HG03460 (cell line): ENCODE data around the gene KRT25.

Experiments used
- ATAC-seq: cut with Tn5 transposase; IDR thresholded peaks from one replicate; pipeline ENCODE4 v1.9.1; 2021; ENCODE audit not compliant: unreplicated experiment

KRT25 gene, protein sequence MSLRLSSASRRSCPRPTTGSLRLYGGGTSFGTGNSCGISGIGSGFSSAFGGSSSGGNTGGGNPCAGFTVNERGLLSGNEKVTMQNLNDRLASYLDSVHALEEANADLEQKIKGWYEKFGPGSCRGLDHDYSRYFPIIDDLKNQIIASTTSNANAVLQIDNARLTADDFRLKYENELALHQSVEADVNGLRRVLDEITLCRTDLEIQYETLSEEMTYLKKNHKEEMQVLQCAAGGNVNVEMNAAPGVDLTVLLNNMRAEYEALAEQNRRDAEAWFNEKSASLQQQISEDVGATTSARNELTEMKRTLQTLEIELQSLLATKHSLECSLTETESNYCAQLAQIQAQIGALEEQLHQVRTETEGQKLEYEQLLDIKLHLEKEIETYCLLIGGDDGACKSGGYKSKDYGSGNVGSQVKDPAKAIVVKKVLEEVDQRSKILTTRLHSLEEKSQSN

DNA sequence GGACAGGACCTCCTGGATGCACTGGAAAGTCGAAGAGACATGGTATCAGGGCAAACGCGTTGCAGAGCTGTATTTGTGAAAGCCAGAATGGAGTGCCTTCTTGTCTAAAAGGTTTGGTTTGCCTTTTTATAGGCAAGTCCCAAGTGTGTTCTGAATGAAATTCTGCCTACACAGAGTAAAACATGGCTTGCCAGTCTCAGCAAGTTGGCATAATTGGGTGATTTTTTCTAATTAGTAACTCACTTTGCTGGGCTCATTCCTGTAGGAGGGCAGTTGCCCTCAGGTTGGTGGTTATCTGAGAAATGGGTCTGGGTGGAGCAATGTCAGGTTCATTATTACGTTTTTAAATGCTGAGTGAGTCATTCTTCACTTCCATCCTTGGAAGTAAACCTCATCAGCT, at the start of gene KRT25:
TSS of gene KRT25 (minus strand) at position 101 of the 400 bp plus-strand sequence. CDS start at position 41, 60 bp downstream.
- ATAC-seq = no peak

GRCh38 chr17:40803617-40804082, 48.5 kb upstream of the KRT25 start:
- no peak for ATAC-seq

- no peak for ATAC-seq
Measured at GRCh38 chr17:40801157-40801556, 46.0 kb upstream of the KRT25 start.

DNA sequence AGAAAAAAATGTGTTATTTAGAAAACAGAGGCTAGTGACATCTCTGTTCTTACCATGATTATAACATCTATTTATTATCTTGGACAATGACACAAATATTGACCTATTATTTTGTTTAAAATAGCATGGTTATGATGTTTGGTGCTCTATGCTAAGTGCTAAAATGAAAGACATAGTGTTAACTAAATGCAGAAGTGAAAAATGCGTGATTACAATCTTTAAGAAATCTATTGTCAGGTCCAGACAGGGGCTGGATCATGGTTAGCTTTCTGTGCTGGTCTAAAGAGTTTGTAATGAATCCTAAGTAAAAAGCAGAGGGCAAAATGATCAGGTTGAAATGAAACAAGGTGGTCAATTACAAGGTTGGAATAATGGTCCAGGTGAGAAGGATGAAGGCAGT, 45.2 kb upstream of the KRT25 start:
- ATAC-seq = no peak

DNA sequence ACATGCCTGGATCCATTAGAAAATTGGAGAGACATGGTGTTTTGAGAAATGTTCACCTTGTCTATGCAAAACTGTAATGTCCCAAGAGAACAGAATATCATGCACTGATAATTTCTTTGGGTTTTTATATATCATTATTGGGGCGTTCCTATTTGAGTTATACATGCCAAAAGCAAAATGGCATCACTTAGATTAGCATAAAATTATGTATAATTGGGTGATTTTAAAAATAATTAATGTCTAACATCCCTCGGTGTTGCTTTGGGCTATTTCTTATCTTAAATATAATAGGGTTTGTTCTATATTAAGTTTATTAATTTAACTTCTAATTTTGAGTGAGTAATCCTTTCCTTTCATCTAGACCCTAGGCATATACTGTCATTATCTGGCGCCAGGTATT, 44.7 kb upstream of the KRT25 start, which contains the start of gene KRT28:
TSS of gene KRT28 (minus strand) at position 101 of the 400 bp plus-strand sequence. CDS start at position 35, 66 bp downstream.
- ATAC-seq = no peak

GRCh38 chr17:40796846-40797245, 41.7 kb upstream of the KRT25 start:
- no peak for ATAC-seq

- no peak for ATAC-seq
Measured at GRCh38 chr17:40795019-40795667, 40.0 kb upstream of the KRT25 start.

GRCh38 chr17:40794466-40794865, 39.3 kb upstream of the KRT25 start:
- ATAC-seq = no peak

GRCh38 chr17:40793832-40794231, 38.7 kb upstream of the KRT25 start:
- no peak for ATAC-seq

DNA sequence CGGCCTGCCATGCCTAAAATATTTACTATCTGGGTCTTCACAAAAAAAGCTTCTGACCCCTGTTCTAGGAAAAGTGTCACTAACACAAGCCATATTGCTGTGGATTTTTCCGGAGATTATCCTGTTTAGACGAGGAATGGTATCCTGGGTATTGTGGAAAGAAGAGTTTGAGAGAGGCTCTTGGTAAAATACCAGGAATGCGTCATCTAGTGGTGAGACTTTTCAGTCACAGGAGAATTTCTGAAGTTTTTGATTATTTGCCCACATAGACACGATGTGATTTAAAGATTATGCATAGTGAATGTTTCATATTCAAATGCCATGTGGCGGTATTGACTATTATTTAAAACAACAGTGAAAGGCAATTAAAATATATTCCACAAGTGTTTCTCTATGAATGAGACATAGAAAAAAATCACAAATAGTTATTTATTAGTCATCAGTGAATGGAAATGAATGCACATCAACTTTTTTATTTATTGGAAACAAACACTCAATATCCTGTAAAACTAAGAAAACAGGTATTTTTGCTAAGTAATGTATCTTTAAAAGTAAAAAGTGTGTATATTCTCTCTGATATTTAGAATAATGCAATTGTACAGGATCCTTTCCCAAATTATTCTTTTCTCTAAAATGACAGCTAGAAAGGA, 36.8 kb upstream of the KRT25 start:
- ATAC-seq = no peak

DNA sequence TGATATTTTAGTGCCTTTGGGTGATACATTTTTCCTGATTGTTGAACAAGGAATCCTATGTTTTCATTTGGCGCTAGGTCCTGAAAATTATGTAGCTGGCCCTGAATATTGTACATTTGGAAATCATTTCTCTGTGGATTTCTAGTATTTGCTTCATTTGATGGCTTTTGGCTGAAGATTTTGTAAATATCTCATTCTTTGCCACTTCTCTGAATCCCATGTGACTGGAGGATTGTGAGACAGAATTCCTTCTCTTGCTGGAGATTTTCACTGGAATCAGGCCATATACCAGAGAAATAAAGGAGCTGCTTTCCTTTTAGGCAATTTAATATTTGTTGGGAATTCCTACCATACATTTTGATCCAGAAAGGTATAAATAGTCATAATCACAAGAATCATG, 36.0 kb upstream of the KRT25 start:
- no peak for ATAC-seq

GRCh38 chr17:40782450-40782849, 27.3 kb upstream of the KRT25 start, which contains the start of gene KRT27:
TSS of gene KRT27 (minus strand) at chr17:40782550. CDS start at chr17:40782493, 57 bp downstream.
- ATAC-seq = no peak

GRCh38 chr17:40779181-40779909, 24.2 kb upstream of the KRT25 start:
- ATAC-seq = no peak

DNA sequence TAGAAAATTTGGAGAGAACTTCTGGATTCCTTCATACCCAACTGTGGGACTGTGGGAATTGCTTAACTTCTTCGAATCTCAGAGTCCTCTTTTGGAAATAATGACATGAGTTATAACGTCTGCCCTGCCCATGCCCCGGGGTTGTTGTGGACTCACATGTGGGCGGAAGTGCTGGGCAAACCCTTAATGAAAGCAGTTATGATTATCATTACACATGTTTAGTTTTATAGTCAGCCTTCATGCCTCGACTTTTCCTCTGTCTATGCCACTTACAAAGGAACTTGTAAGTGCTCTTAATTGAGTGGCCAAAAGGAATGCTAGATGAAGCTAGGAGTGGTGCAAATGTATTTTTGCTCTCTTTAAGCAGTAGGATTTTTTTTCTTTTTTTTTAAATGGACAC, 23.3 kb upstream of the KRT25 start:
- ATAC-seq = no peak

GRCh38 chr17:40777971-40778370, 22.8 kb upstream of the KRT25 start:
- ATAC-seq = no peak

DNA sequence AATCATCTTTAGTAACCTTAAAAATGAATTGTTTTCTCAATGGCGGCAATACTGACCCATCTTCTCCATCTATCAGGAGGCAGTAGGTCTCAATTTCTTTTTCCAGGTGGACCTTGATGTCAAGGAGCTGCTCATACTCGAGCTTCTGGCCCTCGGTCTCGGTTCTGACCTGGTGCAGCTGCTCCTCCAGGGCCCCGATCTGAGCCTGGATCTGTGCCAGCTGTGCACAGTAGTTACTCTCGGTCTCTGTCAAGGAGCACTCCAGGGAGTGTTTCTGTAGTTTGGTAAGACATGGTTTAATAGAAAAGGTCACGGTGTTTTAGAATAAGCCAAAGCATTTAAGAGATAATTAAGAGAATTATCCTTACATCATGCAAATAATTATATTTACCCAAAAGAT, 22.3 kb upstream of the KRT25 start:
- ATAC-seq = no peak

GRCh38 chr17:40775945-40776344, 20.8 kb upstream of the KRT25 start:
- ATAC-seq = no peak

- no peak for ATAC-seq
Measured at GRCh38 chr17:40772101-40772500, 17.0 kb upstream of the KRT25 start, which contains the start of gene KRT26. TSS of gene KRT26 (minus strand) at chr17:40772201. CDS start at chr17:40772113, 88 bp downstream.

- no peak for ATAC-seq
Measured at GRCh38 chr17:40765657-40766056, 10.5 kb upstream of the KRT25 start.

- ATAC-seq = no peak
Measured at GRCh38 chr17:40763752-40764151, 8.6 kb upstream of the KRT25 start.
